ENCODE results near the gene TUBAL3.

TUBAL3 gene

GRCh38 chr10:5400468-5401240 is 4.0 kb downstream of the TUBAL3 start:
- DNase-seq (ENCODE audit: low spot score) = no peak
- TF ChIP-seq, protein P1, sequence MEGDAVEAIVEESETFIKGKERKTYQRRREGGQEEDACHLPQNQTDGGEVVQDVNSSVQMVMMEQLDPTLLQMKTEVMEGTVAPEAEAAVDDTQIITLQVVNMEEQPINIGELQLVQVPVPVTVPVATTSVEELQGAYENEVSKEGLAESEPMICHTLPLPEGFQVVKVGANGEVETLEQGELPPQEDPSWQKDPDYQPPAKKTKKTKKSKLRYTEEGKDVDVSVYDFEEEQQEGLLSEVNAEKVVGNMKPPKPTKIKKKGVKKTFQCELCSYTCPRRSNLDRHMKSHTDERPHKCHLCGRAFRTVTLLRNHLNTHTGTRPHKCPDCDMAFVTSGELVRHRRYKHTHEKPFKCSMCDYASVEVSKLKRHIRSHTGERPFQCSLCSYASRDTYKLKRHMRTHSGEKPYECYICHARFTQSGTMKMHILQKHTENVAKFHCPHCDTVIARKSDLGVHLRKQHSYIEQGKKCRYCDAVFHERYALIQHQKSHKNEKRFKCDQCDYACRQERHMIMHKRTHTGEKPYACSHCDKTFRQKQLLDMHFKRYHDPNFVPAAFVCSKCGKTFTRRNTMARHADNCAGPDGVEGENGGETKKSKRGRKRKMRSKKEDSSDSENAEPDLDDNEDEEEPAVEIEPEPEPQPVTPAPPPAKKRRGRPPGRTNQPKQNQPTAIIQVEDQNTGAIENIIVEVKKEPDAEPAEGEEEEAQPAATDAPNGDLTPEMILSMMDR (conservative IDR thresholded peaks at IDR 0.05; ENCODE audit: low read depth) = no peak
- no peak overlapping the region for H3K27ac ChIP-seq
- CTCF ChIA-PET = interaction anchor here (0.5 to 1.0 kb wide), 2 partner anchors 551 to 593 kb away, joined by 3 to 5 read pairs; no protein-coding TSS in a partner anchor
- POLR2A ChIA-PET (ENCODE audit: low non-redundant PET) = no interaction called here

DNA sequence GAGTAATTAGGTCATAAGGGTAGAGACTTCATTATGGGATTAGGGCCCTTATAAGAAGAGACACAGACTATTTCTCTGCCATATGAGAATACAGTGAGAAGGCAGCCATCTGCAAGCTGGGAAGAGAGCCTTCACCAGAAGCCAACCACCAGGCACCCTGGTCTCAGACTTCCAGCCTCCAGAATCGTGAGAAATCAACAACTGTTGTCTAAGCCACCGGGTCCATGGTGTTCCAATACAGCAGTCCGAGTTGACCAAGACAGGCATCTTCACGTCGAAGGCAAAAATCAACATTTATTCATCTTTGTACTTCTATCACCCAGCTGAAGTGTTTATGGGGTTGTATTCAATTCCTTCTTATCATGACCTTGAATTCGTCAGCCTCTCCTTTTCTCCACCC is 5.3 kb downstream of the TUBAL3 start:
- no peak overlapping the region for H3K27ac ChIP-seq
- DNase-seq (ENCODE audit: low spot score) = no peak
- TF ChIP-seq, protein P1 (conservative IDR thresholded peaks at IDR 0.05; ENCODE audit: low read depth) = no peak
- CTCF ChIA-PET = no interaction called here
- POLR2A ChIA-PET (ENCODE audit: low non-redundant PET) = no interaction called here

DNA sequence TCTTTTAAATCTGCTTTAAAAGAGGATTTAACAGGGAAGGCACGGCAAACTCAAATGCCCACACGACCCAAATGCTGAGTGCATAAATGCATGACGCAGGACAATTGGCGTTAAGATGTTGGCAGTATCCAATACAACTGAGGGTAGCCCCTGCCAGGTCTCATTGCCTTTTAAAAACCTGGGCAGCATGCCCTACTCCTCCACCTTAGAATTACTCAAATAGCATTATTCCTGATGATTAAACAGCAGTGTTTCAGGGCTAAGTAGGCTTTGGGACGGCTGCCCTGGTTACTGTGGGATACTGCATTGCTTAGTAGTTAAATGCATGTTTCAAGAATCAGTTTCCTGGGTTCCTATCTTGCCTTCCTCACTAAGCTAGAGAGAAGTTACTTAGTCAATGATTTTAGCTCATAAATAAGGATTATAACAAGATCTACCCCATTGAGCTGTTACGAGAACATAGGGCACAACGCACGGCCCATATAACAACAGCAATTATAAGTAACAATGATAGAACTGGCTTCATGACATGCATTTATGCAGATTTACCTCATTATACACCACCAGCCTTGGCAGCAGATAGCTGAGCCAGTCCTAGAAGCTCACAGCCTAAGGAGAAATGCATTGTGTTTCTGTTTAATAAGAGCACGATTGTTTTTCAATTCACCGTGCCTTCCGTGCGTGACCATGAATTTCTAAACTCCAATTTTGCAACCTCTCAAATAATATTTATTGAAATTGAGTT is 7.9 kb downstream of the TUBAL3 start:
- no peak for DNase-seq (ENCODE audit: low spot score)
- TF ChIP-seq, protein P1 (conservative IDR thresholded peaks at IDR 0.05; ENCODE audit: low read depth) = no peak
- no peak overlapping the region for H3K27ac ChIP-seq
- ChIA-PET POLR2A (ENCODE audit: low non-redundant PET) (no interaction called here), CTCF (interaction anchor here (0.7 kb wide), 1 partner anchor 235 kb away, joined by 3 read pairs; no protein-coding TSS in a partner anchor)

GRCh38 chr10:5395168-5395567 is 9.5 kb downstream of the TUBAL3 start:
- DNase-seq (ENCODE audit: low spot score) = no peak
- ChIA-PET CTCF (interaction anchor here (0.6 kb wide), 1 partner anchor 24 kb away, joined by 4 read pairs; no protein-coding TSS in a partner anchor), POLR2A (ENCODE audit: low non-redundant PET) (no interaction called here)
- TF ChIP-seq, protein P1 (conservative IDR thresholded peaks at IDR 0.05; ENCODE audit: low read depth) = no peak
- no peak overlapping the region for H3K27ac ChIP-seq

GRCh38 chr10:5393529-5393928 is 11.1 kb downstream of the TUBAL3 start:
- TF ChIP-seq, protein P1 (conservative IDR thresholded peaks at IDR 0.05; ENCODE audit: low read depth) = no peak
- H3K27ac ChIP-seq = no peak overlapping the region
- ChIA-PET POLR2A (ENCODE audit: low non-redundant PET) (no interaction called here), CTCF (no interaction called here)
- no peak for DNase-seq (ENCODE audit: low spot score)

GRCh38 chr10:5391790-5392189 is 12.8 kb downstream of the TUBAL3 start:
- DNase-seq (ENCODE audit: low spot score) = no peak
- TF ChIP-seq, protein P1 (conservative IDR thresholded peaks at IDR 0.05; ENCODE audit: low read depth) = no peak
- H3K27ac ChIP-seq = no peak overlapping the region
- ChIA-PET POLR2A (ENCODE audit: low non-redundant PET) (no interaction called here), CTCF (no interaction called here)
